Measurements from ENCODE around the gene ADAMTS19.
"Not testable (repeated sequence)": the region's sequence is repeated elsewhere in the genome, so short reads cannot be mapped to it uniquely, and the experiment has no call there.

The ADAMTS19 gene

GRCh38 chr5:129459777-129460671 is at the start of gene ADAMTS19:
Gene ADAMTS19, plus strand, starts transcription at chr5:129460298. Its CDS starts 94 bp downstream, at chr5:129460392.
- DNase-seq (ENCODE audit: low spot score) = no peak

- no peak for DNase-seq (ENCODE audit: low spot score)
Measured at GRCh38 chr5:129410488-129410887, 49.6 kb upstream of the ADAMTS19 start.

GRCh38 chr5:129412721-129413120 is 47.4 kb upstream of the ADAMTS19 start:
- DNase-seq (ENCODE audit: low spot score) = no peak

GRCh38 chr5:129413570-129413969 is 46.5 kb upstream of the ADAMTS19 start:
- DNase-seq (ENCODE audit: low spot score) = no peak

- DNase-seq (ENCODE audit: low spot score) = no peak
Measured at GRCh38 chr5:129419292-129419691, 40.8 kb upstream of the ADAMTS19 start.

GRCh38 chr5:129425031-129425430 is 35.1 kb upstream of the ADAMTS19 start:
- no peak for DNase-seq (ENCODE audit: low spot score)

GRCh38 chr5:129426071-129426470 is 34.0 kb upstream of the ADAMTS19 start:
- DNase-seq (ENCODE audit: low spot score) = no peak

GRCh38 chr5:129428636-129429035 is 31.5 kb upstream of the ADAMTS19 start:
- not testable (repeated sequence) for DNase-seq (ENCODE audit: low spot score)

- no peak for DNase-seq (ENCODE audit: low spot score)
Measured at GRCh38 chr5:129431406-129431805, 28.7 kb upstream of the ADAMTS19 start.

- no peak for DNase-seq (ENCODE audit: low spot score)
Measured at GRCh38 chr5:129438322-129438721, 21.8 kb upstream of the ADAMTS19 start.

GRCh38 chr5:129440424-129440823 is 19.7 kb upstream of the ADAMTS19 start:
- no peak for DNase-seq (ENCODE audit: low spot score)

- no peak for DNase-seq (ENCODE audit: low spot score)
Measured at GRCh38 chr5:129441096-129441495, 19.0 kb upstream of the ADAMTS19 start.

- no peak for DNase-seq (ENCODE audit: low spot score)
Measured at GRCh38 chr5:129445379-129445778, 14.7 kb upstream of the ADAMTS19 start.

- no peak for DNase-seq (ENCODE audit: low spot score)
Measured at GRCh38 chr5:129447968-129448367, 12.1 kb upstream of the ADAMTS19 start.

- DNase-seq (ENCODE audit: low spot score) = no peak
Measured at GRCh38 chr5:129448654-129449053, 11.4 kb upstream of the ADAMTS19 start.

- no peak for DNase-seq (ENCODE audit: low spot score)
Measured at GRCh38 chr5:129454461-129454860, 5.6 kb upstream of the ADAMTS19 start.

- no peak for DNase-seq (ENCODE audit: low spot score)
Measured at GRCh38 chr5:129459450-129459776, 685 bp upstream of the ADAMTS19 start.

GRCh38 chr5:129460672-129460935 is 506 bp downstream of the ADAMTS19 start:
- no peak for DNase-seq (ENCODE audit: low spot score)

GRCh38 chr5:129460936-129461710 is 1.0 kb downstream of the ADAMTS19 start:
- no peak for DNase-seq (ENCODE audit: low spot score)

- DNase-seq (ENCODE audit: low spot score) = no peak
Measured at GRCh38 chr5:129461711-129462332, 1.7 kb downstream of the ADAMTS19 start.

- DNase-seq (ENCODE audit: low spot score) = no peak
Measured at GRCh38 chr5:129465776-129466344, 5.8 kb downstream of the ADAMTS19 start.

GRCh38 chr5:129474544-129474943 is 14.4 kb downstream of the ADAMTS19 start:
- DNase-seq (ENCODE audit: low spot score) = peak; percentile 35

- DNase-seq (ENCODE audit: low spot score) = no peak
Measured at GRCh38 chr5:129476751-129477150, 16.7 kb downstream of the ADAMTS19 start.

Measured in COLO829 (cell line).